CD4-positive, alpha-beta T cell treated with Interleukin-15 for 1 hour (primary cell): ENCODE measurements around the gene KIF4B.
"Not testable (repeated sequence)": the region's sequence is repeated elsewhere in the genome, so short reads cannot be mapped to it uniquely, and the experiment has no call there.

Source experiments
- DNase-seq: peaks from one replicate; pipeline ENCODE4 v3.0.0-alpha.2; 2020

KIF4B gene

GRCh38 chr5:155006265-155006664, 7.3 kb upstream of the KIF4B start:
- not testable (repeated sequence) for DNase-seq

- DNase-seq = no peak
Measured at GRCh38 chr5:155008669-155009068, 4.9 kb upstream of the KIF4B start.

DNA sequence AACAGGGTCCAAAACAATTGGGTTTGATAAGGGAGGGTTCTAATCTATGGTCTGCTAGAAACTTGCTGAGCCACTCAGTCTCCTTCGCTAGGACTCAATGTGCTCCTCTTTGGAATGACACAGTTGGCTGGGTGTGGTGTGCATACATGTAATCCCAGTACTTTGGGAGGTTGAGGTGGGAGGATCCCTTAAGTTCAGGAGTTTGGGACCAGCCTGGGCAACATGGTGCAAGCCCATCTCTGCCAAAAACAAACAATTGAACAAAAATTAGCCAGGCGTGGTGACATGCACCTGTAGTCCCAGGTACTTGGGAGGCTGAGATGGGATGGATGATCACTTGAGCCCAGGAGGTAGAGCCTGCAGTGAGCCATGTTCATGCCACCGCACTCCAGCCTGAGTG, 2.7 kb upstream of the KIF4B start:
- no peak for DNase-seq

DNA sequence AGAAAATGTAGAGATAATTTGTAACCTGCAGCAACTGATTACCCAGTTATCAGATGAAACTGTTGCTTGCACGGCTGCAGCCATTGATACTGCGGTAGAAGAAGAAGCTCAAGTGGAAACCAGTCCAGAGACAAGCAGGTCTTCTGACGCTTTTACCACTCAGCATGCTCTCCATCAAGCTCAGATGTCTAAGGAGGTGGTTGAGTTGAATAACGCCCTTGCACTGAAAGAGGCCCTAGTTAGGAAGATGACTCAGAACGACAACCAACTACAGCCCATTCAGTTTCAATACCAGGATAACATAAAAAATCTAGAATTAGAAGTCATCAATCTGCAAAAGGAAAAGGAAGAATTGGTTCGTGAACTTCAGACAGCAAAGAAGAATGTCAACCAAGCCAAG, 1.7 kb downstream of the KIF4B start:
- DNase-seq = no peak

GRCh38 chr5:155017610-155018009, 4.1 kb downstream of the KIF4B start:
- DNase-seq = no peak

DNA sequence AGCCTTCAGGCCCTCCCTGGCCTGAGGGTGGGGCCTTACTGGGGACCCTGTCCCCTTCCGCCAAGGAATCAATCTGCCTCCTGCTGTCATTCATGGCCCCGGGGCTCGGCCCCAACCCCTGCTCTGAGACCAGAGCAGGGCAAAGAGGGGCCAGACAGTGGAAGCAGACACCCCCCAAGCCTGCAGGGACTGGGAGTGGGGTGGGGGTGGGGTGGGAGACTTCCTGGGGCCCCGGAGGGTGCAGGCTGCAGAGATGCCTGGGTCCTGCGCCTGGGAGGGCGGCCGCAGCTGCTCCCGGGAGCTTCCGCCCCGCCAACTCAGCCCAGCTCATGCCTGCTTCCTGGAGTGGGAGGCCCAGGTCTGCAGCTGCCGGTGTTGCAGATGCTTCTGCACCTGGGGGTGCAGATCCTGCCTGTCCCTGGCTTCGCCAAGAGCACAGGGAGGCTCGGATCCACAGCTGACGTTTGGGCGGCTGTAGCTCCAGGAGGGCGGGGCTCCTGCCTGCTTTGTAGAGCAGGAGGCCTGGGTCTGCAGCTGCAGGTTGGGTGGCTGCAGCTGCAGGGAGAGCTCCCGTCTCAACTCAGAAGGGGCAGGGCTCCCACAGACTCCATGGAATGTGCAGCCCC, 6.2 kb downstream of the KIF4B start:
- DNase-seq = no peak

DNA sequence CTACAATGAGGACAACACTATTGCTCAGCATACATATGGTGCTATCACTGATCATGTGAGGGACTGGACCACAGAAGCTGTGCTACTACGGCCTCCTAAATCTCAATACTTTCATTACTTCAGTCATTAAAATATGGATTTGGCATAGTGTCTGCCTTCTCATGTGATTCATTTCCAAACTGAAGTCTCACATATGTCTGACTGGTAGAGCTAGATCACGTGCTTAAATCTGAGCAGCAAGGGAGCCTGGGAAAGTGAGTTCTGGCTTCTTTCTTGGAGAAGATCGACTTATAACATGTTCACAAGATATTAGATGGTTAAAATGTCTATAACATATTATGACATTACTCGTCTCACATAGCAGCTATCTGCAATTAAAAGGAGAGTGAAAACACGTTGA, 8.3 kb downstream of the KIF4B start:
- no peak for DNase-seq

GRCh38 chr5:155023320-155023719, 9.8 kb downstream of the KIF4B start:
- DNase-seq = no peak

DNA sequence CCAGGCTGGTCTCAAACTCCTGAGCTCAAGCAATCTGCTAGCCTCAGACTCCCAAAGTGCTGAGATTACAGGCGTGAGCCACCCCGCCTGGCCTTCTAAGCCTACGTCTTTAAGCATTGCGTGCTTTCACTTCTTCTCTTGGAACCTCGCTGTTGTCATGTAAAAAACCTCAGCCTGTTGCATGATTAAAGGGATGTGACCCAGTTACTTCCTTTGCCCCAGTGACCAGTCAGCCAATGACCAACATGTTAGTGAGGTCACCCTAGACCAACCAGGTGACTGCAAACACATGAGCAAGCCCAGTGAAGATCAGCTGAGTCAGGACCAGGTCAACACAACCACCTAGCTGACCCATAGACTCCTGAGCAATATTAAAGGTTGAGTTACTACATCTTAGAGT, 10.5 kb downstream of the KIF4B start:
- DNase-seq = no peak

GRCh38 chr5:155025895-155026294, 12.3 kb downstream of the KIF4B start:
- DNase-seq = no peak

DNA sequence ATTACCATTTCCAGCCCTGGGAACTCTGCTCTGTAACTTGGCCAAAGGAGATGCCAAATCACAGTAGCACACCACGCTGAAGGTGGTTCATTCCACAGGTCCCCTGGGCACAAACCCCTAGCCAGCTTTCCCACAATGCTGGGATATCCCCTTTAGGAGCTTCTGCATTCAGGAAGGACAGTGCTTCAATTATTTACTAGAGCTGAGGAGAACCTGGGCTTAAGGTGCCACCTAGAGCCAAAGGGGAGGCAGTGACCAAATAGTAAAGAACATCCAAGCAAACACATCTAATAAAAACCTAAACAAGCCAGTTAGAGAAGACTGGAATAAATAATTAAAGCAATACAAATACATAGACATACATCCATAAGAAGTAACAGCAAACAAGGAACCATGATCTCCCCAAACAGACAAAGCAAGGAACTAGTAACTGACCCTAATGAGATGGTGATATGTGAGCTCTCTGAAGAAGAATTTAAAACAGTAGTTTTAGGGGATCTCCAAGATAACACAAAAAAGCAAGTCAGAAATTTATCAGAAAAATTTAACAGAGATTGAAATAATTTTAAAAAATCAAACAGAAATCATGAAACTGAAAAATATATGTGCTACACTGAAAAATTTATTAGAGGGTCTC, 14.6 kb downstream of the KIF4B start:
- no peak for DNase-seq

- DNase-seq = no peak
Measured at GRCh38 chr5:155029240-155029639, 15.7 kb downstream of the KIF4B start.

- DNase-seq = not testable (repeated sequence)
Measured at GRCh38 chr5:155034145-155034744, 20.7 kb downstream of the KIF4B start.

DNA sequence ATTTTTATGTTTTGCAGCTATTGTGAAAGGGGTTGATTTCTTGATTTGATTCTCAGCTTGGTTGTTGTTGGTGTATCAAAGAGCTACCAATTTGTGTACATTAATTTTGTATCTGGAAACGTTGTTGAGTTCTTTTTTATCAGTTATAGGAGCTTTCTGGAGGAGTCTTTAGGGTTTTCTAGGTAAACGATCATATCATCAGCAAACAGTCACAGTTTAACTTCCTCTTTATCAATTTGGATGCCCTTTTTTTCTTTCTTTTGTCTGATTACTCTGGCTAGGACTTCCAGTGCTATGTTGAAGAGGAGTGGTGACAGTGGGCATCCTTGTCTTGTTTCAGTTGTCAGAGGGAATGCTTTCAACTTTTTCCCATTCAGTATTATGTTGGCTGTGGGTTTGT, 21.5 kb downstream of the KIF4B start:
- not testable (repeated sequence) for DNase-seq

- no peak for DNase-seq
Measured at GRCh38 chr5:155040984-155041653, 27.6 kb downstream of the KIF4B start.

GRCh38 chr5:155044591-155044990, 31.0 kb downstream of the KIF4B start:
- no peak for DNase-seq

DNA sequence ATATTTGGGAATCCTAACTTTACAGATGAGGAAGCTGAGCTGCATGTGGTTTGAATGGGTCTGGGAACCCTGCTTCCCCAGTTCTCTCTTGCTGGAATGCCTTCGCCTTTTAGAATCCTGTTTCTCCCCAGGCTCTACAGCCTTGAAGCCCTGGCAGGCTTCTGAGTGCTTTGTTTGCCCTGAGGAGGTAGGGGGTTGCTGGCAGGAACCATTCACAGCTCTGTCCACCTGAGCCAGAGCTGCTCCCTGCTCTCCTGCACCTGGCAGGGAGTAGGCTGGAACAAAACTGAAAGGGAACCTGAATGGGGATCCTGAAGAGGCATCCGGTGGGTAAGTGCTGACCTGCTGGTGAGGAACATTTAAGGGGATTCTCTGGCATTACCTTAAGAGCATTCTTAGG, 33.0 kb downstream of the KIF4B start:
- no peak for DNase-seq

DNA sequence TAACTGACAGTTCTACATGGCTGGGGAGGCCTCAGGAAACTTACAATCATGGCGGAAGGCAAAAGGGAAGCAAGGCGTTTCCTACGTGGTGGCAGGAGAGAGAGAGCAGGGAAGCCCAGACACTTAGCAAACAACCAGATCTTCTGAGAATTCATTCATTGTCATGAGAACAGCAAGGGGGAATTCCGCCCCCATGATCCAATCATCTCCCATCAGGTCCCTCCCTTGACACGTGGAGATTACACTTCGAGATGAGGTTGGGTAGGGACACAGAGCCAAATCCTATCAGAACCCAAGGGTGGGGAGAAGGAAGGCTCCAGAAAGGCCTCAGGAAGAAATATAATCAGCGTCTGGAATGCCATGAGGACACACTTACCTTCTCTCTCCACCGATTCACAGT, 34.3 kb downstream of the KIF4B start:
- DNase-seq = no peak

DNA sequence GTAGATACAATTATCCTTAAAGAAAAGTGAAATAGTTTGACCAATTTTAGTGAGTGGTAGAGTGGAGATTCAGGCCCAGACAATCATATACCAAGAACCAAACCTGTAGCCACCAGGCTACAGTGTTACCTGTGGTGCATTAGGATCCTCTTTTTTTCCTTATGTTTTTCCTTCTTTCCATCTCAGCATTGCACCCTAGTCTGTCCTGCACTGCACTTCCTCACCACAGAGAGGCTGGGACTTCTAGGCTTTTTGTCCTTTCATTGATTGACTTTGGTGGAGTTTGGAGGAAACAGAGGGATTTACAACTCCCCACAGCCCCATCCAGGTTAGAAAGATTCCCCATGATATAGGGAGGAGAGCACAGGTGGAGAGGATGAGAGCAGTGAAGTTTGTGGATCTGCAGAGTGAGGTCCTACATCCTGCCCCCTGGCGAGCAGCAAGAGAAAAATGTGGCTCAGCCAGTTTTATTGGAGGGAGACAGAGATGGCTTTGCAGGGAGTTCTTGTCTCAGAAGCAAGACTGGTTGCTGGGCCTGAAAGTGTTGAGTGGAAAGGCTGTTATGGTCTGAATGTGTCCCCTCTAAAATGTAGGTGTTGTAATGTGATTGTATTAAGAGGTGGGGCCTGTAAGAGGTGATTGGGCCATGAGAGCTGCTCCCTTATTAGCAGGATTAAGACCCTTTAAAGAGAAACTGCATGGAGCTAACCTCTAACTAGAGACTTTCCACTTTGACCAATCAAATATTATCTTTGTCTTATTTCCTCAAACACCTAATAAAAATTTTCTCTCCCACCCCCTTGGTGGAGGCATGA, 36.2 kb downstream of the KIF4B start:
- no peak for DNase-seq

DNA sequence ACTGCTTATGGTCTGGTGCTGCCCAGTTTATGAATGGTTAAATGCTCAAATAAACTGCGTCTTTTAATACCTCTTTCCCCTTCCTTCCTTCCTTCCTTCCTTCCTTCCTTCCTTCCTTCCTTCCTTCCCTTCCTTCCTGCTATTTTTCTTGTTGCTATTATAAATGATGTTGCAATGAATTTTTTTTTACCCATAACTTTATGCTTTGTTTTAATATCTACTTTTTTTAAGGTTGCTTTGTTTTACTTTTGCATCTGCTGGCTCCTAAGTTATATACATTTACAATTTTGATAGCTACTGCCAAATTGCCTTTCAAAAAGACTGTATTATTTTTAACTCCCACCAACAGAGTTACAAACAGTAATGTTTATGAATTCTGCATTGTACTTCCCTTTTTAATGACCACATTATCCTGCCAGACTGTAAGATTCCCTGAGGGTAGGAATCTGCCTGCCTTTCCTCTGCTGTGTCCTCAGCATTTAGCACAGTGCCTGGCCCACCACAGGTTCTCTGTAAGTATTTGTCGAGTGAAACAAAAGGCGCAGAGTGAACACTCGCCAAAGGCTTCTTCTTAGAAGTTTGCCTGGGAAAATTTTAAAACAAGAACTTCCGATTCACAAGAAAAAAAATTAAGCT, 36.9 kb downstream of the KIF4B start:
- no peak for DNase-seq

- DNase-seq = no peak
Measured at GRCh38 chr5:155052532-155052931, 39.0 kb downstream of the KIF4B start.

DNA sequence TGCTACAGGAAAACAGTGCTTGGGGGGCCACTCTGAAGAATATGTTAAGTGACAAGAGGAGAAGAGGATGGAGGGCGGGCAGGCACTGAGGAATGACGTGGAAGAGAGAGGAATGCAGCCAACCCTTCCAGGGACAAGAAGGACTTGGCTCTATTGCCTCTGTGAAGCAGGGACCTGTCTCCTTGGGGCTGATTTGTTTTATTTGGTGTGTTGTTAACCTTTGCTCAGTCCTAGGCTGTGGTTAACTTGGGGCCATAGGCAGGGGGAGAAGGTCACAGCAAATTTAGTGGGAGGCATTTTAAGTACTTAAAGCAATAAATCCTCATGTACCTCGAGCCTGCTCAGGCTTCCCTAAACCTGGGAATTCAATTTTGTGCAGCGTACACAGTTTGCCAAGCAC, 39.9 kb downstream of the KIF4B start:
- no peak for DNase-seq
